SK-N-SH treated with all-trans-retinoic acid at 6 μM for 48 hours (cell line): Measurements from ENCODE around the gene GAGE12G.
"Not testable (repeated sequence)": the region's sequence is repeated elsewhere in the genome, so short reads cannot be mapped to it uniquely, and the experiment has no call there.

Source experiments
- ATAC-seq: fragments of 200-7000 bp; cut with Tn5 transposase; 3 replicates; pipeline ENCODE4 v1.9.1; 2020; ENCODE audit warnings: mild to moderate bottlenecking, moderate library complexity
- CSDC2 ChIP-seq: fragments of 250-450 bp; sonication (Bioruptor Pico); IDR thresholded peaks from 2 replicates; pipeline ENCODE4 v1.5.0; 2020; ENCODE audit warnings: mild to moderate bottlenecking, moderate library complexity
- GLIS3 ChIP-seq: fragments of 250-450 bp; sonication (Bioruptor Pico); IDR thresholded peaks from 2 replicates; pipeline ENCODE4 v1.5.0; 2020; ENCODE audit warnings: mild to moderate bottlenecking, moderate library complexity
- TCF4 ChIP-seq: fragments of 250-450 bp; sonication (Bioruptor Pico); IDR thresholded peaks from 2 replicates; pipeline ENCODE4 v1.8.0; 2021; ENCODE audit warnings: mild to moderate bottlenecking, moderate library complexity, borderline replicate concordance
- ZFP3 ChIP-seq: fragments of 250-450 bp; sonication (Bioruptor Pico); IDR thresholded peaks from 2 replicates; pipeline ENCODE4 v1.5.0; 2020; ENCODE audit warnings: mild to moderate bottlenecking, moderate library complexity
- ZFP30 ChIP-seq: fragments of 450-650 bp; formaldehyde crosslinking; IDR thresholded peaks from 2 replicates; pipeline ENCODE4 v1.5.0; 2022; ENCODE audit warnings: mild to moderate bottlenecking, moderate library complexity
- TF ChIP-seq, protein P1 (sequence below): fragments of 250-450 bp; sonication (Bioruptor Pico); IDR thresholded peaks from 2 replicates; pipeline ENCODE4 v1.8.0; 2020; ENCODE audit warnings: mild to moderate bottlenecking, moderate library complexity, borderline replicate concordance
- TF ChIP-seq, protein P2 (sequence below): fragments of 250-450 bp; sonication (Bioruptor Pico); IDR thresholded peaks from 2 replicates; pipeline ENCODE4 v1.5.1; 2021; ENCODE audit warnings: mild to moderate bottlenecking, moderate library complexity
- TF ChIP-seq, protein P3 (sequence below): fragments of 250-450 bp; sonication (Bioruptor Pico); IDR thresholded peaks from 2 replicates; pipeline ENCODE4 v1.8.0; 2021; ENCODE audit warnings: low read depth, mild to moderate bottlenecking, moderate library complexity, borderline replicate concordance

Gene GAGE12G, protein sequence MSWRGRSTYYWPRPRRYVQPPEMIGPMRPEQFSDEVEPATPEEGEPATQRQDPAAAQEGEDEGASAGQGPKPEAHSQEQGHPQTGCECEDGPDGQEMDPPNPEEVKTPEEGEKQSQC

DNA sequence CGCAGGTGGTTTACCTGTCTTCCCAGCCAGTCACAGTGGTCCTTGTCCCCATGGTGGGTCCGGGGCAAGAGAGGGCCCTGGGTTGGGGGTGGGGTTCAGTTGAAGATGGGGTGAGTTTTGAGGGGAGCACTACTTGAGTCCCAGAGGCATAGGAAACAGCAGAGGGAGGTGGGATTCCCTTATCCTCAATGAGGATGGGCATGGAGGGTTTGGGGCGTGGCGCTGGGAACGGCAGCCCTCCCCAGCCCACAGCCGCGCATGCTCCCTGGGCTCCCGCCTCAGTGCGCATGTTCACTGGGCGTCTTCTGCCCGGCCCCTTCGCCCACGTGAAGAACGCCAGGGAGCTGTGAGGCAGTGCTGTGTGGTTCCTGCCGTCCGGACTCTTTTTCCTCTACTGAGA, at the start of gene GAGE12G:
GAGE12G (plus strand) TSS at position 301 of the 400 bp plus-strand sequence. CDS start 1,155 bp downstream, outside the sequence.
- ATAC-seq, result not testable (repeated sequence)

DNA sequence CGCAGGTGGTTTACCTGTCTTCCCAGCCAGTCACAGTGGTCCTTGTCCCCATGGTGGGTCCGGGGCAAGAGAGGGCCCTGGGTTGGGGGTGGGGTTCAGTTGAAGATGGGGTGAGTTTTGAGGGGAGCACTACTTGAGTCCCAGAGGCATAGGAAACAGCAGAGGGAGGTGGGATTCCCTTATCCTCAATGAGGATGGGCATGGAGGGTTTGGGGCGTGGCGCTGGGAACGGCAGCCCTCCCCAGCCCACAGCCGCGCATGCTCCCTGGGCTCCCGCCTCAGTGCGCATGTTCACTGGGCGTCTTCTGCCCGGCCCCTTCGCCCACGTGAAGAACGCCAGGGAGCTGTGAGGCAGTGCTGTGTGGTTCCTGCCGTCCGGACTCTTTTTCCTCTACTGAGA, 38.3 kb upstream of the GAGE12G start, which contains the start of gene GAGE12C:
GAGE12C (plus strand) TSS at position 301 of the 400 bp plus-strand sequence. CDS start 1,155 bp downstream, outside the sequence.
- ATAC-seq, result not testable (repeated sequence)

DNA sequence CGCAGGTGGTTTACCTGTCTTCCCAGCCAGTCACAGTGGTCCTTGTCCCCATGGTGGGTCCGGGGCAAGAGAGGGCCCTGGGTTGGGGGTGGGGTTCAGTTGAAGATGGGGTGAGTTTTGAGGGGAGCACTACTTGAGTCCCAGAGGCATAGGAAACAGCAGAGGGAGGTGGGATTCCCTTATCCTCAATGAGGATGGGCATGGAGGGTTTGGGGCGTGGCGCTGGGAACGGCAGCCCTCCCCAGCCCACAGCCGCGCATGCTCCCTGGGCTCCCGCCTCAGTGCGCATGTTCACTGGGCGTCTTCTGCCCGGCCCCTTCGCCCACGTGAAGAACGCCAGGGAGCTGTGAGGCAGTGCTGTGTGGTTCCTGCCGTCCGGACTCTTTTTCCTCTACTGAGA, 28.8 kb upstream of the GAGE12G start, which contains the start of gene GAGE12D:
GAGE12D (plus strand) TSS at position 301 of the 400 bp plus-strand sequence. CDS start 1,155 bp downstream, outside the sequence.
- ATAC-seq, result not testable (repeated sequence)

DNA sequence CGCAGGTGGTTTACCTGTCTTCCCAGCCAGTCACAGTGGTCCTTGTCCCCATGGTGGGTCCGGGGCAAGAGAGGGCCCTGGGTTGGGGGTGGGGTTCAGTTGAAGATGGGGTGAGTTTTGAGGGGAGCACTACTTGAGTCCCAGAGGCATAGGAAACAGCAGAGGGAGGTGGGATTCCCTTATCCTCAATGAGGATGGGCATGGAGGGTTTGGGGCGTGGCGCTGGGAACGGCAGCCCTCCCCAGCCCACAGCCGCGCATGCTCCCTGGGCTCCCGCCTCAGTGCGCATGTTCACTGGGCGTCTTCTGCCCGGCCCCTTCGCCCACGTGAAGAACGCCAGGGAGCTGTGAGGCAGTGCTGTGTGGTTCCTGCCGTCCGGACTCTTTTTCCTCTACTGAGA, 19.2 kb upstream of the GAGE12G start, which contains the start of gene GAGE12E:
GAGE12E (plus strand) TSS at position 301 of the 400 bp plus-strand sequence. CDS start 1,155 bp downstream, outside the sequence.
- ATAC-seq, result not testable (repeated sequence)

DNA sequence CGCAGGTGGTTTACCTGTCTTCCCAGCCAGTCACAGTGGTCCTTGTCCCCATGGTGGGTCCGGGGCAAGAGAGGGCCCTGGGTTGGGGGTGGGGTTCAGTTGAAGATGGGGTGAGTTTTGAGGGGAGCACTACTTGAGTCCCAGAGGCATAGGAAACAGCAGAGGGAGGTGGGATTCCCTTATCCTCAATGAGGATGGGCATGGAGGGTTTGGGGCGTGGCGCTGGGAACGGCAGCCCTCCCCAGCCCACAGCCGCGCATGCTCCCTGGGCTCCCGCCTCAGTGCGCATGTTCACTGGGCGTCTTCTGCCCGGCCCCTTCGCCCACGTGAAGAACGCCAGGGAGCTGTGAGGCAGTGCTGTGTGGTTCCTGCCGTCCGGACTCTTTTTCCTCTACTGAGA, 9.7 kb upstream of the GAGE12G start, which contains the start of gene GAGE12F:
GAGE12F (plus strand) TSS at position 301 of the 400 bp plus-strand sequence. CDS start 1,155 bp downstream, outside the sequence.
- not testable (repeated sequence) for ATAC-seq

DNA sequence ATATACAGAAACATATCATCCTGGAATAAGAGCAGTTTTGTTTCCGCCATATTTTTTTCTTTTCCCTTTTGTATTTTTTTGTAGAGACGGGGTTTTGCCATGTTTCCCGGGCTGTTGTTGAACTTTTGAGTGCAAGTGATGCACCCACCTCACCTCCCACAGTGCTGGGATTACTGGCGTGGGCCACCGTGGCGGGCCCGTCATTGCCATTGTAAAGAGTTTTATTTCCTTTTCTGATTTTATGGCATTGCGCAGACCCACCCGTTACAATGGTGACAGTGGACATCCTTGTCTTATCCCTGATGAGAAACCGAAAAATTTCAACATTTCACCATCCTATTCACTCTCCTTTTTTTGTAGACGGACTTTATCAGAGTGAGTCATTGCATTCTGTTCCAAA, 1.5 kb upstream of the GAGE12G start:
- not testable (repeated sequence) for ATAC-seq

DNA sequence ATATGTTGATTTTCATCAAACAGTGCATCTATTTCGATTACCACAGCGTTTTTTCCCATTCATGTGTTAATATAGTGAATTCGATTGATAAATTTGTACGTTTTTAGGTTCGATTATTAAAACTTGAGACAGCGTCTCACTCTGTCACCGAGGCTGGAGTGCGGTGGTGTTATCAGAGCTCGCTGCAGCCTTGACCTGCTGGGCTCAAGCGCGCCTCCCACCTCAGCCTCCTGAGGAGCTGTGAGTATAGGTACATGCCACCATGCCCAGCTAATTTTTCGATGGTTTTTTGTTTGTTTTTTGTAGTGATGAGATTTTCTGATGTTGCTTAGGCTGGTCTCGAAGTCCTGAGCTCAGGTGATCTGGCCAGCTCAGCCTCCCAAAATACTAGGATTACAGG, 1.0 kb upstream of the GAGE12G start:
- not testable (repeated sequence) for ATAC-seq

DNA sequence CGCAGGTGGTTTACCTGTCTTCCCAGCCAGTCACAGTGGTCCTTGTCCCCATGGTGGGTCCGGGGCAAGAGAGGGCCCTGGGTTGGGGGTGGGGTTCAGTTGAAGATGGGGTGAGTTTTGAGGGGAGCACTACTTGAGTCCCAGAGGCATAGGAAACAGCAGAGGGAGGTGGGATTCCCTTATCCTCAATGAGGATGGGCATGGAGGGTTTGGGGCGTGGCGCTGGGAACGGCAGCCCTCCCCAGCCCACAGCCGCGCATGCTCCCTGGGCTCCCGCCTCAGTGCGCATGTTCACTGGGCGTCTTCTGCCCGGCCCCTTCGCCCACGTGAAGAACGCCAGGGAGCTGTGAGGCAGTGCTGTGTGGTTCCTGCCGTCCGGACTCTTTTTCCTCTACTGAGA, 9.4 kb downstream of the GAGE12G start, which contains the start of gene GAGE12H:
GAGE12H (plus strand) TSS at position 301 of the 400 bp plus-strand sequence. CDS start 1,155 bp downstream, outside the sequence.
- ATAC-seq, result not testable (repeated sequence)

DNA sequence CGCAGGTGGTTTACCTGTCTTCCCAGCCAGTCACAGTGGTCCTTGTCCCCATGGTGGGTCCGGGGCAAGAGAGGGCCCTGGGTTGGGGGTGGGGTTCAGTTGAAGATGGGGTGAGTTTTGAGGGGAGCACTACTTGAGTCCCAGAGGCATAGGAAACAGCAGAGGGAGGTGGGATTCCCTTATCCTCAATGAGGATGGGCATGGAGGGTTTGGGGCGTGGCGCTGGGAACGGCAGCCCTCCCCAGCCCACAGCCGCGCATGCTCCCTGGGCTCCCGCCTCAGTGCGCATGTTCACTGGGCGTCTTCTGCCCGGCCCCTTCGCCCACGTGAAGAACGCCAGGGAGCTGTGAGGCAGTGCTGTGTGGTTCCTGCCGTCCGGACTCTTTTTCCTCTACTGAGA, 19.0 kb downstream of the GAGE12G start, which contains the start of gene GAGE2A:
GAGE2A (plus strand) TSS at position 301 of the 400 bp plus-strand sequence. CDS start 1,155 bp downstream, outside the sequence.
- not testable (repeated sequence) for ATAC-seq

DNA sequence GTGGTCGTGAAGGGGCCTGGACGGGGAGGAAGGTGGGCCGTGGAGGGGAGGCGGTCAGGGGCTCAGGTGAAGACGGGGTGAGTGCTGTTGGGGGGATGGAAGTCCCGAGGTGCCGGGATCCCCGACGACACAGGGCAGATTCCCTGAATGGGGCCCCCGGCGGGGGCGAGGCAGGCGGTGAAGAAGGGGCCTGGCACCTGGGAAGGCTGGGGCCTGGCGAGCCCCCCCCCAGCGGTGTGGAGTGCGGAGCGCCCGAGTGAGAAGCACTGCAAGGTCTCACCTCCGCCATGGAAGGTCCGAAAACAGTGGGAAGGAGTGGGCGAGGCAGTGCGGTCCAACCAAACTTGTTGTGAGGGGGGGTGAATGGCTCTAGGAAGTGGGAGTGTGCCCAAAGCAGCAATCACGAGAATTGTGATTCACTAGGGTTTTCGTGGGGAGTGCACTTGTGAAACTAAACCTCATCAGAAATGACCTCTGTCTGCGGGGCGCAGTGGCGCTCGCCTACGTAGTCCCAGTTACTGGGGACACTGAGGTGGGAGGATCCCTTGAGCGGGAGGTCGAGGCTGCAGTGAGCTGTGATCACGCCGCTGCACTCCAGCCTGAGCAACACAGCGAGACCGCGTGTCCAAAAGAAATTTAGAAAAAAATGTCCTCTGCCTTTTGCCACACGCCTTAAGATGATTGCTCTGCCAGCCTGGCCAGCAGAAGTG, 19.7 kb downstream of the GAGE12G start:
- not testable (repeated sequence) for ATAC-seq

DNA sequence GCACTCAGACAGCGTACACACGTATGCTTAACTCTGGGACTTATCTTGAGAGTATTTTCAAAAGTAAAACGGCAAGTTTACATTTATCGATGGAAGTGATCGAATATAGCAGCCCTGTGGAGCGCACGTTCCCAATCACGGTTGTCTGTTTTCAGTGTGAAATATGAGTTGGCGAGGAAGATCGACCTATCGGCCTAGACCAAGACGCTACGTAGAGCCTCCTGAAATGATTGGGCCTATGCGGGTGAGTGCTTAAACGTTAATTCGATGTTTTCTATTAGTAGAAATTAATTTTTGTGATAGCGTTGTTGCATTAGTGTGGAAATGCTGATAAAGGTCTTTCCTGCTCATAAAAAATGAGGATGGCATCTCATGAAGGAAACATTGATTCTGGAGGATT, 20.3 kb downstream of the GAGE12G start:
- not testable (repeated sequence) for ATAC-seq

DNA sequence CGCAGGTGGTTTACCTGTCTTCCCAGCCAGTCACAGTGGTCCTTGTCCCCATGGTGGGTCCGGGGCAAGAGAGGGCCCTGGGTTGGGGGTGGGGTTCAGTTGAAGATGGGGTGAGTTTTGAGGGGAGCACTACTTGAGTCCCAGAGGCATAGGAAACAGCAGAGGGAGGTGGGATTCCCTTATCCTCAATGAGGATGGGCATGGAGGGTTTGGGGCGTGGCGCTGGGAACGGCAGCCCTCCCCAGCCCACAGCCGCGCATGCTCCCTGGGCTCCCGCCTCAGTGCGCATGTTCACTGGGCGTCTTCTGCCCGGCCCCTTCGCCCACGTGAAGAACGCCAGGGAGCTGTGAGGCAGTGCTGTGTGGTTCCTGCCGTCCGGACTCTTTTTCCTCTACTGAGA, 28.5 kb downstream of the GAGE12G start, which contains the start of gene GAGE1:
GAGE1 (plus strand) TSS at position 301 of the 400 bp plus-strand sequence. CDS start 1,155 bp downstream, outside the sequence.
- ATAC-seq, result not testable (repeated sequence)

DNA sequence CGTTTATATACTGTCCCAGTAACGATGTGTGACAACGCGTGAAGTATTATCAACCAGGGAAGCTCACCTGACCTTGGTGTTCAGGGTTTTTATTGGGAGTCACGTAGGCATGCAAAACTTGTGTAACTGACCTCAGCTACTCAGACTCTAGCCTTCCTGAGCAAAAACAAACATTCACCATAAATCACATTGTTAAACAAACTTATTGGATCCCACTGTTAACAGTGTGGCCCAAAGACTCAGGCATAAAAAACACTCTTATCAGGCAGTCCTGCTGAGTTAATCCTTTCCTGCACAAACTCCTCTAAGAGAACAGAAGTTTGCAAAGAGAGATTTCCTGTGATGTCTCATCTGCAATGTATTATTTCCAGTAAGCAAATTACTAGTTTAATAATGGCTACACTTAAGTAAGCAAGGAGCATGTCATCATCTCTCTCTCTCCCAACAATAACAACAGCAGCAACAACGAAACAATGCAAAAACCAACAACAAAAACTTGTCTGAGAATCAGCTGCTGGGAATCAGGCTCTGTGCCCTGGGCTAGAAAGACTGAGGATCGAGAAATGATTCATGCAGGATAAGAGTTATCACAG, 40.6 kb downstream of the GAGE12G start:
- ATAC-seq, result no peak
- TF ChIP-seq ZFP30 (CRISPR knock-in tag), result no peak
- no peak for TF ChIP-seq ZFP3 (CRISPR knock-in tag)
- TF ChIP-seq GLIS3, result no peak
- TF ChIP-seq, protein P1, sequence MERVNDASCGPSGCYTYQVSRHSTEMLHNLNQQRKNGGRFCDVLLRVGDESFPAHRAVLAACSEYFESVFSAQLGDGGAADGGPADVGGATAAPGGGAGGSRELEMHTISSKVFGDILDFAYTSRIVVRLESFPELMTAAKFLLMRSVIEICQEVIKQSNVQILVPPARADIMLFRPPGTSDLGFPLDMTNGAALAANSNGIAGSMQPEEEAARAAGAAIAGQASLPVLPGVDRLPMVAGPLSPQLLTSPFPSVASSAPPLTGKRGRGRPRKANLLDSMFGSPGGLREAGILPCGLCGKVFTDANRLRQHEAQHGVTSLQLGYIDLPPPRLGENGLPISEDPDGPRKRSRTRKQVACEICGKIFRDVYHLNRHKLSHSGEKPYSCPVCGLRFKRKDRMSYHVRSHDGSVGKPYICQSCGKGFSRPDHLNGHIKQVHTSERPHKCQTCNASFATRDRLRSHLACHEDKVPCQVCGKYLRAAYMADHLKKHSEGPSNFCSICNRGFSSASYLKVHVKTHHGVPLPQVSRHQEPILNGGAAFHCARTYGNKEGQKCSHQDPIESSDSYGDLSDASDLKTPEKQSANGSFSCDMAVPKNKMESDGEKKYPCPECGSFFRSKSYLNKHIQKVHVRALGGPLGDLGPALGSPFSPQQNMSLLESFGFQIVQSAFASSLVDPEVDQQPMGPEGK (CRISPR knock-in tag), result no peak

DNA sequence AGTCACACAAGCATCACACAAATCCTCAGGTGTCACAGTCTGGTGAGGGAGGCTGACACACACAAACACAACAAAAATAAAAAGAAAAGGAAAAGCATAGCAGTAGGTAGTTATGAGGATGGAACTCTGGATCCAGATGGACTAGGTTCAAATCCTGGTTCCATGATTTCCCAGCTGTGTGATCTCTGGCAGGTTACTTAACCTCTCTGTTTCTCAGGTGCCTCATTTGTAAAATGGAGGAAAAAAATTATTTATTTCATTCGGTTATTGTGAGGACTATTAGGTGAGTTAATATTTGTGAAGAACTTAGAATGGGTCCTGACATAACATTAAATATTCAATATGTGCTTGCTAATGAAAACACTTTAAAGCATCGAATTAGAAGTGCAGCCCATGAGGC, 48.4 kb downstream of the GAGE12G start:
- ATAC-seq, result no peak
- TF ChIP-seq, protein P1 (CRISPR knock-in tag), result no peak
- TF ChIP-seq CSDC2 (CRISPR knock-in tag) (no peak), ZFP30 (CRISPR knock-in tag) (no peak), TCF4 (CRISPR knock-in tag) (no peak)
- TF ChIP-seq, protein P2, sequence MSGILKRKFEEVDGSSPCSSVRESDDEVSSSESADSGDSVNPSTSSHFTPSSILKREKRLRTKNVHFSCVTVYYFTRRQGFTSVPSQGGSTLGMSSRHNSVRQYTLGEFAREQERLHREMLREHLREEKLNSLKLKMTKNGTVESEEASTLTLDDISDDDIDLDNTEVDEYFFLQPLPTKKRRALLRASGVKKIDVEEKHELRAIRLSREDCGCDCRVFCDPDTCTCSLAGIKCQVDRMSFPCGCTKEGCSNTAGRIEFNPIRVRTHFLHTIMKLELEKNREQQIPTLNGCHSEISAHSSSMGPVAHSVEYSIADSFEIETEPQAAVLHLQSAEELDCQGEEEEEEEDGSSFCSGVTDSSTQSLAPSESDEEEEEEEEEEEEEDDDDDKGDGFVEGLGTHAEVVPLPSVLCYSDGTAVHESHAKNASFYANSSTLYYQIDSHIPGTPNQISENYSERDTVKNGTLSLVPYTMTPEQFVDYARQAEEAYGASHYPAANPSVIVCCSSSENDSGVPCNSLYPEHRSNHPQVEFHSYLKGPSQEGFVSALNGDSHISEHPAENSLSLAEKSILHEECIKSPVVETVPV, result no peak
- TF ChIP-seq, protein P3, sequence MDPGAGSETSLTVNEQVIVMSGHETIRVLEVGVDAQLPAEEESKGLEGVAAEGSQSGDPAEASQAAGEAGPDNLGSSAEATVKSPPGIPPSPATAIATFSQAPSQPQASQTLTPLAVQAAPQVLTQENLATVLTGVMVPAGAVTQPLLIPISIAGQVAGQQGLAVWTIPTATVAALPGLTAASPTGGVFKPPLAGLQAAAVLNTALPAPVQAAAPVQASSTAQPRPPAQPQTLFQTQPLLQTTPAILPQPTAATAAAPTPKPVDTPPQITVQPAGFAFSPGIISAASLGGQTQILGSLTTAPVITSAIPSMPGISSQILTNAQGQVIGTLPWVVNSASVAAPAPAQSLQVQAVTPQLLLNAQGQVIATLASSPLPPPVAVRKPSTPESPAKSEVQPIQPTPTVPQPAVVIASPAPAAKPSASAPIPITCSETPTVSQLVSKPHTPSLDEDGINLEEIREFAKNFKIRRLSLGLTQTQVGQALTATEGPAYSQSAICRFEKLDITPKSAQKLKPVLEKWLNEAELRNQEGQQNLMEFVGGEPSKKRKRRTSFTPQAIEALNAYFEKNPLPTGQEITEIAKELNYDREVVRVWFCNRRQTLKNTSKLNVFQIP (CRISPR knock-in tag), result no peak
